Esophagus squamous epithelium (tissue), 4 donors: ENCODE measurements around the gene AGAP2. TPM values are rescaled to one million over a fixed set of nuclear protein-coding genes. Genes with fewer than 3 reads are reported as not detected.

Source experiments
- total RNA-seq, 4 donors: library from RNA; depleted of rRNA; stranded (reverse); fragments of >200 nt; gene quantifications; one replicate each; pipeline ENCODE4 v1.1.0, GENCODE V29; 2016

Gene AGAP2
- total RNA-seq, 4 donors from 2014 or later: 0.88 to 2.3 (median 1.3) TPM

Other genes with a start within 250 kb of the AGAP2 start
- gene DDIT3, start 218.2 kb downstream of the AGAP2 start, total RNA-seq: 10 to 100 TPM in 3 of 4 donors, 1 to 10 TPM in 1; 5.1 to 23.3 (median 15.4) TPM
- 10 to 100 TPM; 13.8 to 33.2 (median 17.6) TPM for gene MBD6, start 215.9 kb downstream of the AGAP2 start, total RNA-seq
- 100 to 1,000 TPM; 122 to 175 (median 159) TPM for gene DCTN2, start 191.6 kb downstream of the AGAP2 start, total RNA-seq
- under 1 TPM in 3 of 4 donors, not detected in 1; 0.15 to 0.22 (median 0.19) TPM for gene KIF5A, start 188.7 kb downstream of the AGAP2 start, total RNA-seq
- 10 to 100 TPM; 25.2 to 41.7 (median 33.1) TPM for gene PIP4K2C, start 147.6 kb downstream of the AGAP2 start, total RNA-seq
- 10 to 100 TPM in 1 of 4 donors, 1 to 10 TPM in 3; 1.6 to 16.6 (median 5.6) TPM for gene DTX3, start 133.9 kb downstream of the AGAP2 start, total RNA-seq
- 10 to 100 TPM in 1 of 4 donors, 1 to 10 TPM in 2, under 1 TPM in 1; 0.76 to 27.7 (median 6.2) TPM for gene ARHGEF25, start 127.3 kb downstream of the AGAP2 start, total RNA-seq
- gene B4GALNT1, start 105.5 kb downstream of the AGAP2 start, total RNA-seq: under 1 TPM; 0.18 to 0.56 (median 0.23) TPM
- 100 to 1,000 TPM; 151 to 231 (median 168) TPM for gene OS9, start 44.6 kb downstream of the AGAP2 start, total RNA-seq
- 10 to 100 TPM; 37.2 to 62.5 (median 40.2) TPM for gene TSPAN31, start 6.3 kb upstream of the AGAP2 start, total RNA-seq
- gene CDK4, start 13.6 kb upstream of the AGAP2 start, total RNA-seq: 10 to 100 TPM; 42.8 to 96.9 (median 60.4) TPM
- 1 to 10 TPM; 3.6 to 8.4 (median 5.3) TPM for gene MARCHF9, start 16.4 kb upstream of the AGAP2 start, total RNA-seq
- gene CYP27B1, start 28.3 kb upstream of the AGAP2 start, total RNA-seq: 1 to 10 TPM in 2 of 4 donors, under 1 TPM in 2; 0.18 to 1.7 (median 1.1) TPM
- gene METTL1, start 33.4 kb upstream of the AGAP2 start, total RNA-seq: 10 to 100 TPM in 3 of 4 donors, 1 to 10 TPM in 1; 6.7 to 16.8 (median 11.8) TPM
- gene EEF1AKMT3, start 33.9 kb upstream of the AGAP2 start, total RNA-seq: 1 to 10 TPM; 2.6 to 7.6 (median 3.7) TPM
- gene TSFM, start 44.0 kb upstream of the AGAP2 start, total RNA-seq: 10 to 100 TPM; 18.5 to 37.2 (median 24.7) TPM
- 1 to 10 TPM; 1.9 to 3.4 (median 2.5) TPM for gene AVIL, start 80.0 kb upstream of the AGAP2 start, total RNA-seq
- gene CTDSP2, start 108.0 kb upstream of the AGAP2 start, total RNA-seq: 100 to 1,000 TPM in 1 of 4 donors, 10 to 100 TPM in 3; 47.1 to 120 (median 71.7) TPM
- gene ATP23, start 202.8 kb upstream of the AGAP2 start, total RNA-seq: 10 to 100 TPM in 2 of 4 donors, 1 to 10 TPM in 2; 2.0 to 17.9 (median 8.6) TPM